Measurements from ENCODE around the gene RNU1-1.
"Not testable (repeated sequence)": the region's sequence is repeated elsewhere in the genome, so short reads cannot be mapped to it uniquely, and the experiment has no call there.

Gene RNU1-1

GRCh38 chr1:16521288-16521583 lies 7.2 kb upstream of the RNU1-1 start:
- no peak for FAIRE-seq

DNA sequence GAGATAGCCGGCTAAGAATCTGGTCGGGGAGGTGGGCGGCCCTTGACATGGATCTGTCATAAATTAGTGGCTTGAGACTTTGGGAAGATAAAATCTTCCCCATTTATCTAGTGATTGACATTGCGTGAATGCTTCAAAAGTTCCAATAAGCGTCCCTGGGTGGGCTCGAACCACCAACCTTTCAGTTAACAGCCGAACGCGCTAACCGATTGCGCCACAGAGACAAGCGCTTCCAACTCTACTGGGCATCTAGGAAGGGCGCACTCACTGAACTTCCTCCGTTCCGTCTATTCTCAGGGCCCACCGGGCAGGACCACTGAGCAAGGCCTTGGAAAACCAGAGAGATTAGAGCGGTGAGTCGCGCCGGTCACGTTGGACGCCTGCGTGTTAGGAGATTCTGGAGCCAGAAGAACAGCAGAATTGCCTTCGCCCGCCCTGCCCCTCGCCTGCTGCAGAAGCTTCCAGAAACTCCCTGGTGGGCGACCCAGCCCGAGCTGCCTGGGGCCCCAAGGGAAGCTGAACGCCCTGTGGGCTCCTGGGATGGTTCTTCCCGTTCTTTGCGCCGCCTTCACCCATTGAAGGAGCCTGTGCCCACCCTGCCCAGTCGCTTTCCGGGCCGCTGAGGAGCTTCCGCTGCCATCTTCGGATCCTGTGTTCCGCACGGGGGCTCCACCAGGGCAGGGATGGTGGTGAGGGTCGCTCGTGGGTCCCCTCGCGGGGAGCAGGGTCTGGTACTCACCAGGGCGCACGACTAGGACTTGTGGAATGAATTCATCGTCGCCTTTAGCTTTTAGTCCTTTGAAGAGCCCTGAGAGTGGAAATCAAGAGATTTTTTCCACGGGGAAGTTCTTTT lies 6.6 kb upstream of the RNU1-1 start:
- not testable (repeated sequence) for FAIRE-seq

DNA sequence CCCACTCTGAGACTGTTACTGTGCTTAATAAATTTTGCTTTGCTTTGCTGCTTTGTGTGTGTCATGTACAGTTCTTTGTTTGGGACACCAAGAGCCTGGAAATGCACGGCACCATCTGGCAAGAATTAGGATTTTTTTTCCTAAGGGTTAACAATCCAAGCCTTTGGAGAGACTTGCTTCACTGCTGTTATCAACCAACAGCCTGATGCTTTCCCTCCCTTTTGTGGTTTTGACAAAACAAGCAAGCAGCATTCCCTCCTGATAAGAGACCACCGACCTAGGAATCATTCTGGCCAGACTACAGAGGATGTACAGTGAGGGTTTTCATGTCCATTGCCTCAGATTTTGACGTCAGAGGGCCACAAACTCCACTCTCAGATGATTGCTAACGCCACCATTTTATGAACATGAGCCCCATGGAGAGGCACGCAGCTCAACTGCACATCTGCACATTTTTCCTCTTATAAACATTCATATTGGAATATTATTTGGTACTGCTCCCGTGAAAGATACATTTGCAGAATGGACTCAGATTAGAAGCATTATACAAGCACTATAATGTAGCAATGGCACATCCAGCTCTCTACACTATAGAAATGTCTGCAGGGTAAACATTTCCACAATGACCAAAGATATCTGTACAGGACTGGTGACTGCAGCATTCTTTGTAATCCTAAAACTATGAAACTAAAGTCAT lies 5.3 kb upstream of the RNU1-1 start:
- not testable (repeated sequence) for FAIRE-seq

- FAIRE-seq, result not testable (repeated sequence)
Observed at GRCh38 chr1:16518913-16519254, 4.8 kb upstream of the RNU1-1 start.

- FAIRE-seq, result not testable (repeated sequence)
Observed at GRCh38 chr1:16516694-16517410, 2.8 kb upstream of the RNU1-1 start.

GRCh38 chr1:16513412-16514106 lies 526 bp downstream of the RNU1-1 start:
- FAIRE-seq, result peak; percentile 97

DNA sequence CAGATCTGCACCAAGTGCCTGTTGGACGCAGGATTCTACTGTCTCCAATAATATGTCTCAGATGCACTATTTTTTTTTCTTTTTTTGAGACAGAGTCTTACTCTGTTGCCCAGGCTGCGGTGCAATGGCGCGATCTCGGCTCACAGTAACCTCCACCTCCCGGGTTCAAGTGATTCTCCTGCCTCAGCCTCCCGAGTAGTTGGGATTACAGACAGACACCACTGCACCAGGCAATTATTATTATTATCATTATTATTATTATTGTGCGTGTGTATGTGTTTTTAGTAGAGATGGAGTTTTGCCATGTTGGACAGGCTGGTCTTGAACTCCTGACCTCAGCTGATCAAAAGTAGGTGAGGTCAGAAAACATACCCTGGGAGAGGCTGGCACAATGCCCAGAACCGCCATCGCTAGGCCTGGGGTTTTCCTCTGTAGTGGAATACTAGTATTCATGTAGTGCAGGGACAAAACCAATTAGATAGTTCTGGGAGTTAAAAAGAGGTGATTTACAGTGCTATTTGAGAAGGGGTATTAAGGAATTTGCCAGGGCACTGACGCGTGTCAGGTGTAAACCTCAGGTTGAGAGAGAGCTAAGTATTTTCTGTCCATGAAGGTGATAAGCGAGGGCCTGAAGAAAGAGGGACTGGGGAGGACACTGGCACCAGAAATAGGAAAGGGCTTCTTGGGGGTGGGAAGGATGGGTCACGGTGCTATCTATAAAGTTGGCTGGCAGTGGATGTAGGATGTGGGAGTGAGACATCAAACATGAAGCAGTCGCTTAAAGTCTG lies 1.3 kb downstream of the RNU1-1 start:
- FAIRE-seq, result not testable (repeated sequence)

DNA sequence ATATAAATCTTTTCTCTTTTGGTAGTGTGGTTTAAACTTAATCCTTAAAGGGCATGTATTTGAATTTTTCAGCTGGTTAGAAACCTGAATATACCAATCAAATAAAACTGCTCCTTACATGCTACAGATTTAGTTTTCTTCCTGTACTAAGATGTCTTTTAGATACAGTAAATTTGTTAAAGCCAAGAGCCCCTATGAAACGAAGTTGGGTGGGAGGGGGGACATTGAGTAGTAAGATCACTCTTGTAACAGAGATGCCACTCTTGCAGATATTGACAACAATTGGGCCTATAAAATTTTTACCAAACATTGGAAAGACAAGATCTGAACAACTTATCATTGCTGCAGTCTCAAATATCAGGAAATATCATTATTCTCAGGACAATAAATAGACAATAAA lies 2.2 kb downstream of the RNU1-1 start:
- not testable (repeated sequence) for FAIRE-seq

GRCh38 chr1:16508861-16509445 lies 5.1 kb downstream of the RNU1-1 start:
- FAIRE-seq, result not testable (repeated sequence)

DNA sequence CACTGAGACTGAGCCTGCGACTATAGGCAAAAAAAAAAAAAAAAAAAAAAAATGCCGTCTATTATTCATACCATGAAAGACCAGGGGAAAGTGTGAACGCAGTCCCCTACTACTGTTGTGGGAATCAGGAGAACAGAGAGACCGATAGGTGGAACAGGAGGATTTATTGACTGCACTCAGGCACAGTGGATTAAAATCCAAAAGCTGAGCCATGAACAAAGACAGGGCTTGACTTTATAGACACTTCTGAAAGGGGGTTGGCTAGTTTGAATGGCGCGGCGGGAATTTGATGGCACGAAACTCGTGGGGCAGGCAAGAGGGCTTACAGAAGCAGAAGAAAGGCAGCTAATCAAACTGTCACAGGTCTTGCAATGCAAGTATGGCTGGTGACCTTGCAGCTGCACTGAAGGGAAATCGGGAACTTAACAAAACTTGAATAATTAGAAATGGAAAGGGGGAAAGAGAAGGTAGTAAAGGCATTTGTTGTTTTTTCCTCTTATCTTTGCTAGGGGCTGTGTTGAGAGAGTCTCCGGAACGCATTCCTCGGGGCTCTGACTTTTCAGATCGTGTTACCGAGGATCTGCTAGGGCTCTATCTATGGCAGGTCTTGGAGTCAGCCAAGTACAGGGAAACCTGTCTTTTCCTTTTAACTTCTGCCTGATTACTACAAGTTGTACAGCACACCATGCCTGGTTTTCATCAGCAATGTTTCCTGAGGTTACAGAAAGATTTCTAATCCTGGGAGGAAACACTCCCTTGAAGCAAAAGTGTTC lies 7.5 kb downstream of the RNU1-1 start:
- FAIRE-seq, result not testable (repeated sequence)

- not testable (repeated sequence) for FAIRE-seq
Observed at GRCh38 chr1:16505870-16506269, 8.2 kb downstream of the RNU1-1 start.

- FAIRE-seq, result no peak
Observed at GRCh38 chr1:16503494-16503893, 10.6 kb downstream of the RNU1-1 start.

DNA sequence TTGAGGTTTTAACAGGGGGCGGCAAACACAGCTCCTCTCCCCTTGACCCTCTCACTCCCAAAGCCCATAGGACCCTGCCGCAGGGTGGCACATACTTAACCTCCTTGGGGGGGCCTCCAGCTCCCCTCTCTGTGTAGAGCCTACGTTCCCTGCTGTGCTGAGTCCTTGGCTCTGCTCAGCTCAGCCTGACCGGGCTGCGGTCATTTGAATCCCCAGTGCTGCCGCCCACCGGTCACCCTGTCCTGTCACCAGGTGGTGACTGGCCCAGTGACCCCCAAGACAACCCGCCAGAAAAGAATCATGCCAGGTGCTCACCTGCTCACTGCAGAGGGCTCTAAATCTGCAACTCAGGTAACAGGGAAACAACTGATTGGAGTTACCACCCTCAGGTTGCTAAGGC lies 12.6 kb downstream of the RNU1-1 start:
- FAIRE-seq, result not testable (repeated sequence)

- FAIRE-seq, result not testable (repeated sequence)
Observed at GRCh38 chr1:16500975-16501374, 13.1 kb downstream of the RNU1-1 start.

GRCh38 chr1:16500466-16500865 lies 13.6 kb downstream of the RNU1-1 start:
- FAIRE-seq, result not testable (repeated sequence)

- FAIRE-seq, result no peak
Observed at GRCh38 chr1:16498573-16499413, 15.3 kb downstream of the RNU1-1 start.

DNA sequence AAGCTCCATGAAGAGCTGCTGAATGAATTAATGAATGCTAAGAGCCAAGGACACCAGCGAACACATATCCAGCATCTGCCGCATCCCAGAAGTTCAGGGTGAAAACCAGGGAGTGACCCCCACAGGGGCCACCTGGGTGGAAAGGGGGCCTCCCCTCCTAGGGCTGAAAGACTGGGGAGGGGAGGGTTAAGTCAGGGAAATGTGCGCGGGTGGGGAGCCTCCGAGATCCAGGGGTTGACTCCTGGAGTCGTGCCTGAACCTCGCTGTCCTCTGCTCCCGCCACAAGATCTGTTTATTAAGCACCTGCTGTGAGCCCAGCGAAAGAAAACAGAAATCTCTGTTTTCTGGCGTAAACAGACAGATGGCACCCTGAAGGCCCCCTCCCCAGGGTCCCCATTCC lies 16.0 kb downstream of the RNU1-1 start:
- not testable (repeated sequence) for FAIRE-seq

DNA sequence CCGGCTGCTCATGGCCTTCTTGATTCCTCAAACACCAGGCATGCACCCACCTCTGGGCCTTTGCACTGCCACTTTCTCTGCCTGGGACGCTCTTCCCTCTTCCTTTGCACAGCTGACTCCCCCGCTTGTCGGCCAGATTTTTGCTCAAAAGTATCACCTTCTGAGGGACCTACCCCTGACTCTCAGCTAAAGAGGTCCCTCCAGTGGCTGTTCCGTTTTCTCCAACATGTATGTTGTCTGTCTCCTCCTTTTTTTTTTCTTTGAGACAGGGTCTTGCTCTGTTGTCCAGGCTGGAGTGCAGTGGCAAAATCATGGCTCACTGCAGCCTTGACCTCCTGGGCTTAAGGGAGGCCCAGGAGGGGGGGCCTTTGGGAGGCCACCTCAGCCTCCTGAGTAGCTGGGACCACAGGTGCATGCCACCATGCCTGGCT lies 16.6 kb downstream of the RNU1-1 start:
- not testable (repeated sequence) for FAIRE-seq

GRCh38 chr1:16493731-16494130 lies 20.4 kb downstream of the RNU1-1 start:
- FAIRE-seq, result not testable (repeated sequence)

GRCh38 chr1:16492937-16493336 lies 21.1 kb downstream of the RNU1-1 start:
- not testable (repeated sequence) for FAIRE-seq

Data from G401.6 (cell line).